ENCODE results near the gene SCCPDH. TPM values are rescaled to one million over a fixed set of nuclear protein-coding genes. Genes with fewer than 3 reads are reported as not detected.

Gene SCCPDH
- total and polyA plus RNA-seq, 2 donors (not counting 3 experiments of a cell fraction or from before 2014, with no cell fraction given) = 24.4 to 37.5 TPM

DNA sequence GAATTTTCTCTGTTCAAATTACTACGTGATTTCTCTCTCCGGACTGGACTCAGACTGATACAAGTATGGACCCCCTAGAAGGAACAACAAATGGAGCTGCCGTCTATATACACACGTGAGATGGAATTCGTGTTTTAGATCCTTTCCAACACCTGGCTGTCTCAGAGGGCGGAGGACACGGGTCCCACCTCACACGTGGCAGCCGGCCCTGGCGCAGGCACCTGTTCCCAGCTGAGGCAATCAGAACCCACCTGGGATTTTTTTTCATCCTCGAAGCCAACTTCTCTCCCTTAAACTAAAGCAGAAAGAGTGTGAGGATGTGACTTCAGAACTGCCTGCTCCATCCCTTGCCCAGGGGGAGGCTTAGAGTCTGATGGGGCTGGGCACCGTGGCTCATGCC, 34.1 kb upstream of the SCCPDH start:
- H3K4me2 ChIP-seq (ENCODE audit: insufficient read depth, low read length) = no peak overlapping the region
- TF ChIP-seq, protein P1, sequence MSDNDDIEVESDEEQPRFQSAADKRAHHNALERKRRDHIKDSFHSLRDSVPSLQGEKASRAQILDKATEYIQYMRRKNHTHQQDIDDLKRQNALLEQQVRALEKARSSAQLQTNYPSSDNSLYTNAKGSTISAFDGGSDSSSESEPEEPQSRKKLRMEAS (IDR thresholded peaks at IDR 0.05; ENCODE audit: insufficient read depth, insufficient read length) = no peak
- TF ChIP-seq MYC (IDR thresholded peaks at IDR 0.05; ENCODE audit: low read depth, low read length) (no peak), POLR2AphosphoS5 (IDR thresholded peaks at IDR 0.05; ENCODE audit: insufficient read depth, low read depth, low read length) (no peak), EZH2 (IDR thresholded peaks at IDR 0.05; ENCODE audit: borderline replicate concordance, low read depth, low read length, severe bottlenecking) (no peak), GATA2 (IDR thresholded peaks at IDR 0.05; ENCODE audit: insufficient read depth, insufficient read length, low read depth, low read length) (no peak), FOS (IDR thresholded peaks at IDR 0.05; ENCODE audit: borderline replicate concordance, insufficient read depth, low read length) (no peak), JUN (IDR thresholded peaks at IDR 0.05; ENCODE audit: borderline replicate concordance, insufficient read depth, insufficient read length, low read depth) (no peak)
- TF ChIP-seq, protein P2, sequence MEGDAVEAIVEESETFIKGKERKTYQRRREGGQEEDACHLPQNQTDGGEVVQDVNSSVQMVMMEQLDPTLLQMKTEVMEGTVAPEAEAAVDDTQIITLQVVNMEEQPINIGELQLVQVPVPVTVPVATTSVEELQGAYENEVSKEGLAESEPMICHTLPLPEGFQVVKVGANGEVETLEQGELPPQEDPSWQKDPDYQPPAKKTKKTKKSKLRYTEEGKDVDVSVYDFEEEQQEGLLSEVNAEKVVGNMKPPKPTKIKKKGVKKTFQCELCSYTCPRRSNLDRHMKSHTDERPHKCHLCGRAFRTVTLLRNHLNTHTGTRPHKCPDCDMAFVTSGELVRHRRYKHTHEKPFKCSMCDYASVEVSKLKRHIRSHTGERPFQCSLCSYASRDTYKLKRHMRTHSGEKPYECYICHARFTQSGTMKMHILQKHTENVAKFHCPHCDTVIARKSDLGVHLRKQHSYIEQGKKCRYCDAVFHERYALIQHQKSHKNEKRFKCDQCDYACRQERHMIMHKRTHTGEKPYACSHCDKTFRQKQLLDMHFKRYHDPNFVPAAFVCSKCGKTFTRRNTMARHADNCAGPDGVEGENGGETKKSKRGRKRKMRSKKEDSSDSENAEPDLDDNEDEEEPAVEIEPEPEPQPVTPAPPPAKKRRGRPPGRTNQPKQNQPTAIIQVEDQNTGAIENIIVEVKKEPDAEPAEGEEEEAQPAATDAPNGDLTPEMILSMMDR (IDR thresholded peaks at IDR 0.05; ENCODE audit: extremely low read depth in 1 of 2, insufficient read depth in 1 of 2, low read depth in 1 of 2, low read length in 2 of 2) = no peak
- no peaks in the 10 kb centered on the region for H3K27me3 ChIP-seq (ENCODE audit: control insufficient read depth in 2 of 2, insufficient read depth in 2 of 2, low read length in 2 of 2)
- no TSS peak for BruUV-seq (replicated peaks)
- no peaks in the 10 kb centered on the region for H3K36me3 ChIP-seq (ENCODE audit: control insufficient read depth in 2 of 2, extremely low read depth in 1 of 2, insufficient read depth in 2 of 2, low read length in 2 of 2)
- no peak overlapping the region for H3K27ac ChIP-seq (ENCODE audit: insufficient read depth, low read depth, low read length)
- H3K4me3 ChIP-seq (replicated peaks in 1 of 3; ENCODE audit: insufficient read depth in 1 of 3, low read depth in 1 of 3, low read length in 3 of 3) = no peak overlapping the region
- FAIRE-seq (no peak), DNase-seq (ENCODE audit: low read depth, low spot score) (no peak)
- no peaks in the 10 kb centered on the region for H3K79me2 ChIP-seq (ENCODE audit: control insufficient read depth, insufficient read depth, low read length)
- H3K9me3 ChIP-seq (replicated peaks; ENCODE audit: control insufficient read depth, insufficient read depth, low read length) = no peaks in the 10 kb centered on the region
- no peaks in the 10 kb centered on the region for H3K4me1 ChIP-seq (ENCODE audit: control insufficient read depth, extremely low read depth, insufficient read depth, low read length)
- H4K20me1 ChIP-seq (replicated peaks; ENCODE audit: control insufficient read depth, extremely low read depth, insufficient read depth, low read length) = no peaks in the 10 kb centered on the region
- intact Hi-C loops (cut with micrococcal nuclease) (no loop called here), dilution Hi-C loops (cut with MboI; ENCODE audit: extremely low pct_ligation_motif_present, low sequenced_read_pairs) (no loop called here)
- no peak overlapping the region for H3K9ac ChIP-seq (replicated peaks; ENCODE audit: extremely low read depth, insufficient read depth, low read length)
- CTCF ChIA-PET = interaction anchor here (0.8 to 2.4 kb wide), 21 partner anchors 10 to 683 kb away, joined by 3 to 28 read pairs (median 4); partner anchors contain the start of genes CNST and TFB2M
- H2AFZ ChIP-seq (ENCODE audit: low read depth, low read length) = no peak overlapping the region
- no peaks in the 10 kb centered on the region for H3K9me1 ChIP-seq (replicated peaks; ENCODE audit: control insufficient read depth, extremely low read depth, insufficient read depth, low read length)
- POLR2A ChIA-PET = no interaction called here
